Panc1 (cell line): Measurements from ENCODE around the gene TMEM242.

Experiments used
- POLR2AphosphoS5 ChIP-seq: IDR thresholded peaks from 2 replicates; pipeline ENCODE4 v1.6.1; 2012; ENCODE audit warnings: mild to moderate bottlenecking, low read depth, low read length, moderate library complexity
- TCF7L2 ChIP-seq: IDR thresholded peaks from 2 replicates; pipeline ENCODE4 v1.6.1; 2011; ENCODE audit warnings: mild to moderate bottlenecking, low read depth, low read length, inconsistent platforms

DNA sequence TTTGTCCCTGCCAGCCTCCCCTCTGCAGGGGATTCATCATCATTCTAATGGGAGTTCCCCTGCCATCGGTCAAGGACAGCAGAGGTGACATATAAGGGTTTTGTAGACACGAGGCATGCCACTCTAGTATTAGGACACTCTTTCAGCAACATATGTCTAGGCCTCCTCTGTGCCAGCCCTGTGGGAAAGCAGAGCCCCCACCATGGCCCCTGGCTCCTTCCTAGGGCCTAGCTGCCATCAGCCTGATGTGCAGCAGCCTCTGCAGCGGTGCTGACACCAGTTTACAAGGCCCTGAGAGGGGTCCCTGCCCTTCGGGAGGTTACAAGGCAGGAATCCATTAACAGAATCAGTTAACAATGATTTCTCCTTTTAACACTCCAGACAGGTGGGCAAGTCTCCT, 32.5 kb downstream of the TMEM242 start:
- TF ChIP-seq POLR2AphosphoS5 (no peak), TCF7L2 (no peak)
